Measurements from ENCODE around the gene CCK. TPM values are rescaled to one million over a fixed set of nuclear protein-coding genes. Genes with fewer than 3 reads are reported as not detected.

Gene CCK
- polyA plus RNA-seq, 2 donors, result 0.12 to 0.19 TPM

- peaks cover 0 to 3% of the 10 kb centered on the region in 2 donors for H3K9me3 ChIP-seq (ENCODE audit: control insufficient read depth in 2 of 2, insufficient read depth in 1 of 2, low read depth in 1 of 2, low read length in 1 of 2)
- H3K27me3 ChIP-seq (ENCODE audit: control insufficient read depth in 1 of 2, insufficient read depth in 2 of 2, low read length in 2 of 2), result no peaks in the 10 kb centered on the region
- H3K4me1 ChIP-seq (ENCODE audit: control insufficient read depth in 2 of 2, insufficient read depth in 2 of 2, low read length in 1 of 2), result peaks cover 0 to 9% of the 10 kb centered on the region in 2 donors
- 46 to 50% methylated on average over 7 of the region's 7 CpGs for WGBS, 2 donors
- no peak overlapping the region for H3K27ac ChIP-seq (ENCODE audit: low read depth in 2 of 2, low read length in 1 of 2)
- no peaks in the 10 kb centered on the region for H3K36me3 ChIP-seq (ENCODE audit: control insufficient read depth in 2 of 2, insufficient read depth in 2 of 2, low read length in 1 of 2)
- no peak overlapping the region for H3K4me3 ChIP-seq (ENCODE audit: low read depth in 1 of 2, low read length in 2 of 2)
Measured at GRCh38 chr3:42257007-42257406, 9.0 kb downstream of the CCK start.

- peaks cover 0 to 3% of the 10 kb centered on the region in 2 donors for H3K9me3 ChIP-seq (ENCODE audit: control insufficient read depth in 2 of 2, insufficient read depth in 1 of 2, low read depth in 1 of 2, low read length in 1 of 2)
- H3K27me3 ChIP-seq (ENCODE audit: control insufficient read depth in 1 of 2, insufficient read depth in 2 of 2, low read length in 2 of 2), result no peaks in the 10 kb centered on the region
- 84 to 95% methylated on average over 1 of the region's 1 CpG for WGBS, 2 donors
- no peaks in the 10 kb centered on the region for H3K36me3 ChIP-seq (ENCODE audit: control insufficient read depth in 2 of 2, insufficient read depth in 2 of 2, low read length in 1 of 2)
- H3K4me3 ChIP-seq (ENCODE audit: low read depth in 1 of 2, low read length in 2 of 2), result no peak overlapping the region
- H3K4me1 ChIP-seq (ENCODE audit: control insufficient read depth in 2 of 2, insufficient read depth in 2 of 2, low read length in 1 of 2), result peaks cover 0 to 9% of the 10 kb centered on the region in 2 donors
- no peak overlapping the region for H3K27ac ChIP-seq (ENCODE audit: low read depth in 2 of 2, low read length in 1 of 2)
Measured at GRCh38 chr3:42256135-42256819, 9.7 kb downstream of the CCK start.

GRCh38 chr3:42254566-42254965, 11.4 kb downstream of the CCK start:
- Histone ChIP-seq H3K4me1 (ENCODE audit: control insufficient read depth in 2 of 2, insufficient read depth in 2 of 2, low read length in 1 of 2) (peaks cover 0 to 9% of the 10 kb centered on the region in 2 donors), H3K9me3 (ENCODE audit: control insufficient read depth in 2 of 2, insufficient read depth in 1 of 2, low read depth in 1 of 2, low read length in 1 of 2) (no peaks in the 10 kb centered on the region), H3K36me3 (ENCODE audit: control insufficient read depth in 2 of 2, insufficient read depth in 2 of 2, low read length in 1 of 2) (no peaks in the 10 kb centered on the region), H3K27ac (ENCODE audit: low read depth in 2 of 2, low read length in 1 of 2) (no peak overlapping the region), H3K27me3 (ENCODE audit: control insufficient read depth in 1 of 2, insufficient read depth in 2 of 2, low read length in 2 of 2) (no peaks in the 10 kb centered on the region), H3K4me3 (ENCODE audit: low read depth in 1 of 2, low read length in 2 of 2) (no peak overlapping the region)
- WGBS, 2 donors, result 50 to 62% methylated on average over 3 of the region's 3 CpGs

GRCh38 chr3:42250761-42251160, 15.2 kb downstream of the CCK start:
- Histone ChIP-seq H3K9me3 (ENCODE audit: control insufficient read depth in 2 of 2, insufficient read depth in 1 of 2, low read depth in 1 of 2, low read length in 1 of 2) (no peaks in the 10 kb centered on the region), H3K4me3 (ENCODE audit: low read depth in 1 of 2, low read length in 2 of 2) (no peak overlapping the region), H3K4me1 (ENCODE audit: control insufficient read depth in 2 of 2, insufficient read depth in 2 of 2, low read length in 1 of 2) (peaks cover 0 to 3% of the 10 kb centered on the region in 2 donors), H3K27ac (ENCODE audit: low read depth in 2 of 2, low read length in 1 of 2) (no peak overlapping the region), H3K27me3 (ENCODE audit: control insufficient read depth in 1 of 2, insufficient read depth in 2 of 2, low read length in 2 of 2) (no peaks in the 10 kb centered on the region), H3K36me3 (ENCODE audit: control insufficient read depth in 2 of 2, insufficient read depth in 2 of 2, low read length in 1 of 2) (no peaks in the 10 kb centered on the region)
- WGBS, 2 donors, result 26 to 96% methylated on average over 1 of the region's 1 CpG

- WGBS, 2 donors, result 6 to 9% methylated on average over 9 of the region's 9 CpGs
- Histone ChIP-seq H3K4me3 (ENCODE audit: low read depth in 1 of 2, low read length in 2 of 2) (no peak overlapping the region), H3K27me3 (ENCODE audit: control insufficient read depth in 1 of 2, insufficient read depth in 2 of 2, low read length in 2 of 2) (no peaks in the 10 kb centered on the region), H3K4me1 (ENCODE audit: control insufficient read depth in 2 of 2, insufficient read depth in 2 of 2, low read length in 1 of 2) (no peaks in the 10 kb centered on the region), H3K36me3 (ENCODE audit: control insufficient read depth in 2 of 2, insufficient read depth in 2 of 2, low read length in 1 of 2) (no peaks in the 10 kb centered on the region), H3K27ac (ENCODE audit: low read depth in 2 of 2, low read length in 1 of 2) (no peak overlapping the region), H3K9me3 (ENCODE audit: control insufficient read depth in 2 of 2, insufficient read depth in 1 of 2, low read depth in 1 of 2, low read length in 1 of 2) (no peaks in the 10 kb centered on the region)
Measured at GRCh38 chr3:42247576-42248027, 18.4 kb downstream of the CCK start.

- WGBS, 2 donors, result 21 to 24% methylated on average over 1 of the region's 1 CpG
- no peaks in the 10 kb centered on the region for H3K9me3 ChIP-seq (ENCODE audit: control insufficient read depth in 2 of 2, insufficient read depth in 1 of 2, low read depth in 1 of 2, low read length in 1 of 2)
- H3K27ac ChIP-seq (ENCODE audit: low read depth in 2 of 2, low read length in 1 of 2), result no peak overlapping the region
- H3K4me1 ChIP-seq (ENCODE audit: control insufficient read depth in 2 of 2, insufficient read depth in 2 of 2, low read length in 1 of 2), result no peaks in the 10 kb centered on the region
- no peaks in the 10 kb centered on the region for H3K27me3 ChIP-seq (ENCODE audit: control insufficient read depth in 1 of 2, insufficient read depth in 2 of 2, low read length in 2 of 2)
- no peaks in the 10 kb centered on the region for H3K36me3 ChIP-seq (ENCODE audit: control insufficient read depth in 2 of 2, insufficient read depth in 2 of 2, low read length in 1 of 2)
- H3K4me3 ChIP-seq (ENCODE audit: low read depth in 1 of 2, low read length in 2 of 2), result no peak overlapping the region
Measured at GRCh38 chr3:42246091-42246490, 19.9 kb downstream of the CCK start.

GRCh38 chr3:42236611-42237010, 29.4 kb downstream of the CCK start:
- Histone ChIP-seq H3K4me3 (ENCODE audit: low read depth in 1 of 2, low read length in 2 of 2) (no peak overlapping the region), H3K9me3 (ENCODE audit: control insufficient read depth in 2 of 2, insufficient read depth in 1 of 2, low read depth in 1 of 2, low read length in 1 of 2) (peaks cover 2 to 4% of the 10 kb centered on the region in 2 donors), H3K27ac (ENCODE audit: low read depth in 2 of 2, low read length in 1 of 2) (no peak overlapping the region), H3K4me1 (ENCODE audit: control insufficient read depth in 2 of 2, insufficient read depth in 2 of 2, low read length in 1 of 2) (no peaks in the 10 kb centered on the region), H3K36me3 (ENCODE audit: control insufficient read depth in 2 of 2, insufficient read depth in 2 of 2, low read length in 1 of 2) (no peaks in the 10 kb centered on the region), H3K27me3 (ENCODE audit: control insufficient read depth in 1 of 2, insufficient read depth in 2 of 2, low read length in 2 of 2) (peaks cover 3 to 5% of the 10 kb centered on the region in 2 donors)
- 95 to 96% methylated on average over 2 of the region's 2 CpGs for WGBS, 2 donors

- Histone ChIP-seq H3K9me3 (ENCODE audit: control insufficient read depth in 2 of 2, insufficient read depth in 1 of 2, low read depth in 1 of 2, low read length in 1 of 2) (peaks cover 2 to 4% of the 10 kb centered on the region in 2 donors), H3K27me3 (ENCODE audit: control insufficient read depth in 1 of 2, insufficient read depth in 2 of 2, low read length in 2 of 2) (peaks cover 3 to 5% of the 10 kb centered on the region in 2 donors), H3K36me3 (ENCODE audit: control insufficient read depth in 2 of 2, insufficient read depth in 2 of 2, low read length in 1 of 2) (no peaks in the 10 kb centered on the region), H3K27ac (ENCODE audit: low read depth in 2 of 2, low read length in 1 of 2) (no peak overlapping the region), H3K4me3 (ENCODE audit: low read depth in 1 of 2, low read length in 2 of 2) (no peak overlapping the region), H3K4me1 (ENCODE audit: control insufficient read depth in 2 of 2, insufficient read depth in 2 of 2, low read length in 1 of 2) (no peaks in the 10 kb centered on the region)
Measured at GRCh38 chr3:42235532-42235931, 30.5 kb downstream of the CCK start.

GRCh38 chr3:42230860-42231259, 35.1 kb downstream of the CCK start:
- Histone ChIP-seq H3K9me3 (ENCODE audit: control insufficient read depth in 2 of 2, insufficient read depth in 1 of 2, low read depth in 1 of 2, low read length in 1 of 2) (no peaks in the 10 kb centered on the region), H3K27me3 (ENCODE audit: control insufficient read depth in 1 of 2, insufficient read depth in 2 of 2, low read length in 2 of 2) (peaks cover 3 to 5% of the 10 kb centered on the region in 2 donors), H3K4me3 (ENCODE audit: low read depth in 1 of 2, low read length in 2 of 2) (no peak overlapping the region), H3K4me1 (ENCODE audit: control insufficient read depth in 2 of 2, insufficient read depth in 2 of 2, low read length in 1 of 2) (peaks cover 0 to 2% of the 10 kb centered on the region in 2 donors), H3K27ac (ENCODE audit: low read depth in 2 of 2, low read length in 1 of 2) (no peak overlapping the region), H3K36me3 (ENCODE audit: control insufficient read depth in 2 of 2, insufficient read depth in 2 of 2, low read length in 1 of 2) (no peaks in the 10 kb centered on the region)
- 77 to 84% methylated on average over 5 of the region's 5 CpGs for WGBS, 2 donors

All from esophagus (tissue), 2 donors.